ENCODE results near the gene GNG7.

DNA sequence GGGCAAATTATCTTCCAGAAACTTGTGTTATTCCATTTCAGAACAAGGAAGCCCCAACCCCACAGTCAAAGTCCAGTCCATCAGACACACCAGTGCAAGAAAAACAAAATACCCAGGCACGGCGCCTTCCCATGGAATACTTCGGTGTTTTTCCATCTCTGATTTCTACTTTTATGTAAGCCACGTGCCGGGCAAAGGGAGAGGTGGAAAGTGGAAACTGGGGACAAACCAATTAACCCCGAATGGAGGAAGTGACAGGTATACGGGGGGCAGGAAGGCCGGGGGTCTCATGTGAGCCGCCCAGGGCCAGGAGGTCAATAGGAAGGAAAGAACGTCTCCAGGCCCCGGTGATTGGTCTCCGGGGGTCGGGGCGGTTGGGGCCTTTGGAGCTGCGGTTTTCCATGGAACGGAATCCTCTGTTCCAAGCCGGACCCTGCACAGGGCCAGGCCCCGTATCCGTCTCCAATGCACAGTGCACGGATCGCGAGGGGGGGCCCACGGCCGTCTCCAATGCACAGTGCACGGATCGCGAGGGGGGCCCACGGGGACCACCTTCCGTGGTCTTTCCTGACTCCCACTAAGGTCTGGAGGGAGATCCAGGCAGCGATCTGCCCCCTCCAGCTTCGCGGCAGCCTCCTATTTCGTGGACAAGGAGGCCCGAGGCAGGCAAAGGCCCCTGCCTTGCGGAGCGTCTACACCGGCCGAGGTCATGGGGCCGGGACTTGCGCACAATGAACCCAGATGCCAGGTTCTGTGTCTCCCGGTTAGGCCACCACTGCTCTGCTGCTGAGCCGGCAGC, 146.9 kb downstream of the GNG7 start:
- TF ChIP-seq, protein P1, sequence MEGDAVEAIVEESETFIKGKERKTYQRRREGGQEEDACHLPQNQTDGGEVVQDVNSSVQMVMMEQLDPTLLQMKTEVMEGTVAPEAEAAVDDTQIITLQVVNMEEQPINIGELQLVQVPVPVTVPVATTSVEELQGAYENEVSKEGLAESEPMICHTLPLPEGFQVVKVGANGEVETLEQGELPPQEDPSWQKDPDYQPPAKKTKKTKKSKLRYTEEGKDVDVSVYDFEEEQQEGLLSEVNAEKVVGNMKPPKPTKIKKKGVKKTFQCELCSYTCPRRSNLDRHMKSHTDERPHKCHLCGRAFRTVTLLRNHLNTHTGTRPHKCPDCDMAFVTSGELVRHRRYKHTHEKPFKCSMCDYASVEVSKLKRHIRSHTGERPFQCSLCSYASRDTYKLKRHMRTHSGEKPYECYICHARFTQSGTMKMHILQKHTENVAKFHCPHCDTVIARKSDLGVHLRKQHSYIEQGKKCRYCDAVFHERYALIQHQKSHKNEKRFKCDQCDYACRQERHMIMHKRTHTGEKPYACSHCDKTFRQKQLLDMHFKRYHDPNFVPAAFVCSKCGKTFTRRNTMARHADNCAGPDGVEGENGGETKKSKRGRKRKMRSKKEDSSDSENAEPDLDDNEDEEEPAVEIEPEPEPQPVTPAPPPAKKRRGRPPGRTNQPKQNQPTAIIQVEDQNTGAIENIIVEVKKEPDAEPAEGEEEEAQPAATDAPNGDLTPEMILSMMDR (IDR thresholded peaks at IDR 0.05): no peak
- TF ChIP-seq POLR2AphosphoS5 (IDR thresholded peaks at IDR 0.05) (no peak), EP300 (IDR thresholded peaks at IDR 0.05) (no peak)
